SK-N-MC (cell line): ENCODE results near the gene COLEC11.

Source experiments
- EZH2 ChIP-seq: fragments of 200-600 bp; sonication (generic); IDR thresholded peaks from one replicate; pipeline ENCODE4 v1.6.1; 2017; ENCODE audit warnings: antibody characterized with exemption
- POLR2AphosphoS5 ChIP-seq: IDR thresholded peaks from 2 replicates; pipeline ENCODE4 v1.6.1; 2012; ENCODE audit warnings: mild to moderate bottlenecking, low read depth, low read length, borderline replicate concordance

DNA sequence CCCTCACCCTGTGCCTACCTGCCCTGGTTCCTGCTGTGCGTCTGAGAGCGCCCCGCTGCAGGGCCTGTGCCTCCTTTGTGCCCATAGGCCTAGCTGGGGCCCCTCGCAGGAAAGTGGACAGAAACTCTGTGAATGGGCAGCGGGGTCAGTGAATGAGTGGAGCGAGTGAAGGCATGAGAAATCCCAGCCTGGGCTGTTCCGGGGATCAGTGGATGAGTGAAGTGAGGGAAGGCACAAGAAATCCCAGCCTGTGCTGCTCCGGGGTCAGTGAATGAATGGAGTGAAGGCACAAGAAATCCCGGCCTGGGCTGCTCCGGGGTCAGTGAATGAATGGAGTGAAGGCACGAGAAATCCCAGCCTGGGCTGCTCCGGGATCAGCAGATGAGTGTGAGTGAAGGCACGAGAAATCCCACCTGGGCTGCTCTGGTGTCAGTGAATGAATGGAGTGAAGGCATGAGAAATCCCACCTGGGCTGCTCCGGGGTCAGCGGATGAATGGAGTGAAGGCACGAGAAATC, 2.0 kb downstream of the COLEC11 start:
- no peak for TF ChIP-seq EZH2
- no peak for TF ChIP-seq POLR2AphosphoS5
